Right forelimb (tissue), 1 donor: Measurements from ENCODE around the gene CDH16.
"Not testable (repeated sequence)": the region's sequence is repeated elsewhere in the genome, so short reads cannot be mapped to it uniquely, and the experiment has no call there.

Source experiments
- DNase-seq: peaks from one replicate; pipeline ENCODE4 v3.0.0-alpha.2; 2018

CDH16 gene

GRCh38 chr16:66946541-66946940, 27.9 kb upstream of the CDH16 start:
- no peak for DNase-seq

- DNase-seq: no peak
Measured at GRCh38 chr16:66945939-66946338, 27.3 kb upstream of the CDH16 start.

GRCh38 chr16:66944971-66945370, 26.3 kb upstream of the CDH16 start:
- not testable (repeated sequence) for DNase-seq

- DNase-seq: no peak
Measured at GRCh38 chr16:66944054-66944441, 25.4 kb upstream of the CDH16 start.

- no peak for DNase-seq
Measured at GRCh38 chr16:66943426-66944053, 24.9 kb upstream of the CDH16 start.

GRCh38 chr16:66942981-66943380, 24.3 kb upstream of the CDH16 start:
- no peak for DNase-seq

GRCh38 chr16:66940236-66940635, 21.6 kb upstream of the CDH16 start:
- no peak for DNase-seq

GRCh38 chr16:66939366-66939765, 20.7 kb upstream of the CDH16 start:
- no peak for DNase-seq

GRCh38 chr16:66937725-66938337, 19.1 kb upstream of the CDH16 start:
- DNase-seq: no peak

- no peak for DNase-seq
Measured at GRCh38 chr16:66936889-66937554, 18.3 kb upstream of the CDH16 start.

GRCh38 chr16:66936462-66936861, 17.8 kb upstream of the CDH16 start:
- DNase-seq: no peak

GRCh38 chr16:66935314-66936011, 16.8 kb upstream of the CDH16 start, which contains the start of gene CES2:
CES2 (plus strand) TSS chr16:66935516; CDS start chr16:66935636, 120 bp downstream.
- no peak for DNase-seq

GRCh38 chr16:66934839-66935313, 16.2 kb upstream of the CDH16 start:
- DNase-seq: not testable (repeated sequence)

- DNase-seq: peak; percentile 93
Measured at GRCh38 chr16:66934138-66934838, 15.6 kb upstream of the CDH16 start, which contains the start of gene CIAO2B. CIAO2B (minus strand) TSS chr16:66934402; CDS start chr16:66934364, 38 bp downstream.

- no peak for DNase-seq
Measured at GRCh38 chr16:66933776-66934137, 15.1 kb upstream of the CDH16 start.

- no peak for DNase-seq
Measured at GRCh38 chr16:66932076-66932475, 13.4 kb upstream of the CDH16 start.

GRCh38 chr16:66931665-66932064, 13.0 kb upstream of the CDH16 start:
- DNase-seq: no peak

- DNase-seq: no peak
Measured at GRCh38 chr16:66930189-66930588, 11.5 kb upstream of the CDH16 start.

GRCh38 chr16:66928702-66929388, 10.2 kb upstream of the CDH16 start:
- DNase-seq: no peak

- no peak for DNase-seq
Measured at GRCh38 chr16:66927918-66928649, 9.4 kb upstream of the CDH16 start.

GRCh38 chr16:66926961-66927436, 8.3 kb upstream of the CDH16 start:
- no peak for DNase-seq
